ENCODE measurements around the gene TXNDC2. TPM values are rescaled to one million over a fixed set of nuclear protein-coding genes. Genes with fewer than 3 reads are reported as not detected.

Gene TXNDC2
- total RNA-seq, 1 experiment from 2014 or later = 0.12 TPM

DNA sequence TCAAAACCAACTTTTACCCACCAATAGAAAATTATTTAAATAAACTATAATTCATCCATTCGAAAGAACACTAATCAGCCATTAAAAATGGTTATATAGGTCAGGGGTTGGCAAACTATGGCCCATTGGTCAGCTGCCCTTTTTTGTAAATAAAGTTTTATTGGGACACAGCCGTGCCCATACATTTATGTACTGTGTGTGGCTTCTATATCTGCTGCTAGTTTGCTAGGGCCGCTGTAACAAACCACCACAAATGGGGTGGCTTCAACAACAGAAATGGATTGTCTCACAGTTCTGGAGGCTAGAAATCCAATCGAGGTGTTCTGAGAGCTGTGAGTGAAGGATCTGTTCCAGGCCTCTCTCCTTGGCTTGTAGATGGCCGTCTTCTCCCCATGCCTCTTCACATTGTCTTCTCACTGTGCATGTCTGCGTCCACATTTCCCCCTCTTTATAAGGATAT, 7.0 kb upstream of the TXNDC2 start (continued):
- TF ChIP-seq, protein P1, sequence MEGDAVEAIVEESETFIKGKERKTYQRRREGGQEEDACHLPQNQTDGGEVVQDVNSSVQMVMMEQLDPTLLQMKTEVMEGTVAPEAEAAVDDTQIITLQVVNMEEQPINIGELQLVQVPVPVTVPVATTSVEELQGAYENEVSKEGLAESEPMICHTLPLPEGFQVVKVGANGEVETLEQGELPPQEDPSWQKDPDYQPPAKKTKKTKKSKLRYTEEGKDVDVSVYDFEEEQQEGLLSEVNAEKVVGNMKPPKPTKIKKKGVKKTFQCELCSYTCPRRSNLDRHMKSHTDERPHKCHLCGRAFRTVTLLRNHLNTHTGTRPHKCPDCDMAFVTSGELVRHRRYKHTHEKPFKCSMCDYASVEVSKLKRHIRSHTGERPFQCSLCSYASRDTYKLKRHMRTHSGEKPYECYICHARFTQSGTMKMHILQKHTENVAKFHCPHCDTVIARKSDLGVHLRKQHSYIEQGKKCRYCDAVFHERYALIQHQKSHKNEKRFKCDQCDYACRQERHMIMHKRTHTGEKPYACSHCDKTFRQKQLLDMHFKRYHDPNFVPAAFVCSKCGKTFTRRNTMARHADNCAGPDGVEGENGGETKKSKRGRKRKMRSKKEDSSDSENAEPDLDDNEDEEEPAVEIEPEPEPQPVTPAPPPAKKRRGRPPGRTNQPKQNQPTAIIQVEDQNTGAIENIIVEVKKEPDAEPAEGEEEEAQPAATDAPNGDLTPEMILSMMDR (IDR thresholded peaks at IDR 0.05 in 2 of 3, conservative IDR thresholded peaks at IDR 0.05 in 1 of 3; ENCODE audit: borderline replicate concordance in 1 of 3, insufficient read depth in 1 of 3, low read depth in 2 of 3, low read length in 2 of 3) = no peak
- no peak for TF ChIP-seq SIN3A (IDR thresholded peaks at IDR 0.05; ENCODE audit: low read depth)

DNA sequence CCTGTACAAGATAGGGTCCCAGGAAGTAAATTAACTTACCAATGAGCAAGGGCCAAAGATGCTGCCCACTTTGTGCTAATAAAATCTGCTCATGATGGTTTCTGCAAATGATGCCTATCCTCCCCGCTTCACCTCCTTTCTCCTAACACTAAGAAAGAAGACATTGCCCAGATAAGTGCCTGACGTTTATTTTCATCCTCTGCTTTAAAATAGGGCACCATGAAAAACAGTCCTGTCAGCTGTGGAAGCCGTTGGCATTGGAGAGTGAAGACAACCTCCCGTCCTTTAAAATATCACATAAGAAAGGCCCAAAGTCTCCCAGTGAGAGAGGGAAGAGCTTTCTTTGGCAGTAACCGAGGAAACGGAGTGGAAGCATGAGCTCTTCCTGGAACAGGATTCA, 1.7 kb upstream of the TXNDC2 start:
- Histone ChIP-seq H4K20me1 (ENCODE audit: insufficient read depth) (no peaks in the 10 kb centered on the region), H3K9me2 (ENCODE audit: insufficient read depth) (no peaks in the 10 kb centered on the region), H3K36me3 (ENCODE audit: control insufficient read depth in 1 of 2, insufficient read depth in 2 of 2, low read length in 2 of 2) (no peaks in the 10 kb centered on the region), H2AFZ (ENCODE audit: low read depth, low read length, poor library complexity, severe bottlenecking) (no peak overlapping the region), H3K27me3 (ENCODE audit: insufficient read depth, low read length) (no peaks in the 10 kb centered on the region), H3K9me3 (ENCODE audit: control insufficient read depth in 1 of 2, insufficient read depth in 1 of 2, low read depth in 1 of 2, low read length in 2 of 2) (no peaks in the 10 kb centered on the region), H3K4me2 (ENCODE audit: low read length) (no peak overlapping the region), H3K4me1 (ENCODE audit: control insufficient read depth in 1 of 2, insufficient read depth in 2 of 2, low read length in 2 of 2) (peaks cover 0 to 8% of the 10 kb centered on the region in 2 experiments; a peak in 2 of 4 replicates), H3K79me2 (ENCODE audit: insufficient read depth, low read length) (no peaks in the 10 kb centered on the region), H3K27ac (ENCODE audit: low read depth, low read length) (no peak overlapping the region), H3K4me3 (replicated peaks in 1 of 2; ENCODE audit: low read depth in 1 of 2, low read length in 2 of 2) (no peak overlapping the region), H3K9ac (ENCODE audit: low read length) (no peak overlapping the region)
- ATAC-seq = no peak
- ChIA-PET POLR2A (no interaction called here), CTCF (no interaction called here), RAD21 (ENCODE audit: low non-redundant PET in 1 of 2, low total read pairs in 2 of 2, uncharacterized antibody in 2 of 2, unreplicated experiment in 2 of 2) (no interaction called here)
- intact Hi-C loops (cut with micrococcal nuclease) = no loop called here
- no peak for DNase-seq (ENCODE audit: low read depth, low spot score)
- no TSS peak for BruUV-seq (replicated peaks)
- TF ChIP-seq CBX3 (IDR thresholded peaks at IDR 0.05; ENCODE audit: low read depth) (no peak), RAD21 (IDR thresholded peaks at IDR 0.05; ENCODE audit: low read depth) (no peak), ZFX (IDR thresholded peaks at IDR 0.05) (no peak), SRF (IDR thresholded peaks at IDR 0.05; ENCODE audit: low read depth) (no peak), YY1 (IDR thresholded peaks at IDR 0.05; ENCODE audit: extremely low read depth, insufficient replicate concordance, low read depth, low read length) (no peak)
- TF ChIP-seq, protein P2, sequence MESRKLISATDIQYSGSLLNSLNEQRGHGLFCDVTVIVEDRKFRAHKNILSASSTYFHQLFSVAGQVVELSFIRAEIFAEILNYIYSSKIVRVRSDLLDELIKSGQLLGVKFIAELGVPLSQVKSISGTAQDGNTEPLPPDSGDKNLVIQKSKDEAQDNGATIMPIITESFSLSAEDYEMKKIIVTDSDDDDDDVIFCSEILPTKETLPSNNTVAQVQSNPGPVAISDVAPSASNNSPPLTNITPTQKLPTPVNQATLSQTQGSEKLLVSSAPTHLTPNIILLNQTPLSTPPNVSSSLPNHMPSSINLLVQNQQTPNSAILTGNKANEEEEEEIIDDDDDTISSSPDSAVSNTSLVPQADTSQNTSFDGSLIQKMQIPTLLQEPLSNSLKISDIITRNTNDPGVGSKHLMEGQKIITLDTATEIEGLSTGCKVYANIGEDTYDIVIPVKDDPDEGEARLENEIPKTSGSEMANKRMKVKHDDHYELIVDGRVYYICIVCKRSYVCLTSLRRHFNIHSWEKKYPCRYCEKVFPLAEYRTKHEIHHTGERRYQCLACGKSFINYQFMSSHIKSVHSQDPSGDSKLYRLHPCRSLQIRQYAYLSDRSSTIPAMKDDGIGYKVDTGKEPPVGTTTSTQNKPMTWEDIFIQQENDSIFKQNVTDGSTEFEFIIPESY (IDR thresholded peaks at IDR 0.05; ENCODE audit: extremely low read depth, insufficient replicate concordance, low read length) = no peak

Measured in HCT116 (cell line).